Left ventricle myocardium inferior (tissue), 1 donor: ENCODE measurements around the gene NT5DC2. TPM values are rescaled to one million over a fixed set of nuclear protein-coding genes. Genes with fewer than 3 reads are reported as not detected.

ENCODE experiments used
- DNase-seq: peaks from one replicate; pipeline ENCODE4 v3.0.0-alpha.2; 2020
- H3K27ac ChIP-seq: fragments of 200-600 bp; replicated peaks from 2 replicates; pipeline ENCODE4 v1.8.0; 2021
- H3K27me3 ChIP-seq: fragments of 200-600 bp; 2 replicates; pipeline ENCODE4 v1.8.0; 2021; ENCODE audit warnings: low read depth
- H3K36me3 ChIP-seq: fragments of 200-600 bp; 2 replicates; pipeline ENCODE4 v1.8.0; 2021
- H3K4me1 ChIP-seq: fragments of 200-600 bp; 2 replicates; pipeline ENCODE4 v1.8.0; 2021
- H3K4me3 ChIP-seq: fragments of 200-600 bp; 2 replicates; pipeline ENCODE4 v1.8.0; 2021; ENCODE audit warnings: mild to moderate bottlenecking, moderate library complexity
- H3K9me3 ChIP-seq: fragments of 200-600 bp; replicated peaks from 2 replicates; pipeline ENCODE4 v1.8.0; 2021
- intact Hi-C: fragments of 100-400 bp; cut with micrococcal nuclease; formaldehyde crosslinking; loops from one replicate; pipeline ENCODE4 v1.11.0; 2022
- total RNA-seq: library from RNA; stranded (reverse); fragmentation: NEBNext Ultra II Directional; extraction: Animal tissue kit (Norgen Biotek cat#: 25700); gene quantifications from one replicate; pipeline ENCODE4 v1.2.1, GENCODE V29; 2021
- TF ChIP-seq, protein P1 (sequence below): fragments of 200-600 bp; IDR thresholded peaks from 2 replicates; pipeline ENCODE4 v1.8.0; 2021; ENCODE audit warnings: antibody characterized with exemption, mild to moderate bottlenecking, borderline replicate concordance
- donor health status: DM: no; HTN: yes; CAD: no; lungs with severe emphysema.

Gene NT5DC2
- total RNA-seq, 1 donor from 2014 or later: 69.3 TPM

DNA sequence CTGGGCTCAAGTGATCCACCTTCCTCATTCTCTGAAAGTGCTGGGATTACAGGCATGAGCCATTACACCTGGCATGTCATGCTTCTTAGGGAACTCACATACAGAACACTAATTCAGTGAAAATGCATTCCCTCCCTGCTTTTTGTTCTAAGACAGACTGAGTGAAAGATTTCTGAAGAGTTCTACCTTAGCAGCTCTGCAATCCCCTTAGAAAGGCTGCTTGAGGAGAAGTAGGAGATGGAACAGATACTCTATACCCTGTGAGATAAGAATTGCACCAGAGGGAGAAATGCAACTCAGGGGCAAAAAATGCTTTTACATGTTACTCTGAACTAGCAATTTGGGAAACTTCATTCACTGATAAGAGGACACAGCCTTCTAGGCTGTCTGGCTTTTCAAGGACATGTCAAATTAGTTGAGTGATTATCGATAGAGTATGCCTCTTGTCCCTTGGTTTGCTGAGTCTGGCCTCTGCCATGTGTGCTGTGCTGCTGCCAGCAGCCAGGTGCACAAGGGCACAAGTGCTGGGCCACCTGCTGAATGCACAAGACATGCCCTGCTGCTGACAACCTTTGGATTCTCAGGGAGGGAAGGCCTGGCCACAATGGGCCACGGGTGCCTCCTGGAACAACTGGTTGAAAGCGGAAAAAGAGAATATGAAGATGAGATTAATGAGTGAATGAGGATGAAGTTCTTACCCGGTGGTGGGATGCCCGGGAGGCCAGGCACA is 20.5 kb upstream of the NT5DC2 start:
- TF ChIP-seq, protein P1, sequence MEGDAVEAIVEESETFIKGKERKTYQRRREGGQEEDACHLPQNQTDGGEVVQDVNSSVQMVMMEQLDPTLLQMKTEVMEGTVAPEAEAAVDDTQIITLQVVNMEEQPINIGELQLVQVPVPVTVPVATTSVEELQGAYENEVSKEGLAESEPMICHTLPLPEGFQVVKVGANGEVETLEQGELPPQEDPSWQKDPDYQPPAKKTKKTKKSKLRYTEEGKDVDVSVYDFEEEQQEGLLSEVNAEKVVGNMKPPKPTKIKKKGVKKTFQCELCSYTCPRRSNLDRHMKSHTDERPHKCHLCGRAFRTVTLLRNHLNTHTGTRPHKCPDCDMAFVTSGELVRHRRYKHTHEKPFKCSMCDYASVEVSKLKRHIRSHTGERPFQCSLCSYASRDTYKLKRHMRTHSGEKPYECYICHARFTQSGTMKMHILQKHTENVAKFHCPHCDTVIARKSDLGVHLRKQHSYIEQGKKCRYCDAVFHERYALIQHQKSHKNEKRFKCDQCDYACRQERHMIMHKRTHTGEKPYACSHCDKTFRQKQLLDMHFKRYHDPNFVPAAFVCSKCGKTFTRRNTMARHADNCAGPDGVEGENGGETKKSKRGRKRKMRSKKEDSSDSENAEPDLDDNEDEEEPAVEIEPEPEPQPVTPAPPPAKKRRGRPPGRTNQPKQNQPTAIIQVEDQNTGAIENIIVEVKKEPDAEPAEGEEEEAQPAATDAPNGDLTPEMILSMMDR: no peak
- H3K27ac ChIP-seq: no peak overlapping the region
- H3K4me3 ChIP-seq: no peak overlapping the region
- peaks cover 56% of the 10 kb centered on the region for H3K4me1 ChIP-seq
- H3K36me3 ChIP-seq: peaks cover 68% of the 10 kb centered on the region
- intact Hi-C loops: no loop called here
- H3K9me3 ChIP-seq: no peaks in the 10 kb centered on the region
- DNase-seq: no peak
- no peaks in the 10 kb centered on the region for H3K27me3 ChIP-seq

DNA sequence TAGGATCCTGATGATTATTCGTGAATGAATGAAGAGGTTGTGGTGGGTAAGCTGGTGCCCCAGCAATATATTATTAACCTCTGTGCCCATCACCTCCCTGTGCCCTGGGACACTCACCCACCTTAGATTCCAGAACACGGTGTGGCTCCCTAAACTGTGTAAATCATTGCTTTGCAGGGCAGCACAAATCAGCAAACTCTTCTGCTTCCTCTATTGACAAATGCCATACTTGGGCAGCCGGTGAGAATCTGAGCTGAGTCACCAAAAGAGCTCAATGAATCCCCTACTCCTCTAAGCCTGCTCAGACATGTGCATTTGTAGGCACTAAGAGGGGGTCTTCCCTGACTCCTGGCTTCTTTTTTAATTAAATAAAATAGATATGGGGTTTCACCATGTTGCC is 18.4 kb upstream of the NT5DC2 start:
- Histone ChIP-seq H3K4me3 (no peak overlapping the region), H3K9me3 (no peaks in the 10 kb centered on the region), H3K27me3 (no peaks in the 10 kb centered on the region), H3K36me3 (peaks cover 69% of the 10 kb centered on the region), H3K27ac (peak overlapping the region; percentile 38), H3K4me1 (peaks cover 59% of the 10 kb centered on the region)
- TF ChIP-seq, protein P1: no peak
- intact Hi-C loops: no loop called here
- no peak for DNase-seq

DNA sequence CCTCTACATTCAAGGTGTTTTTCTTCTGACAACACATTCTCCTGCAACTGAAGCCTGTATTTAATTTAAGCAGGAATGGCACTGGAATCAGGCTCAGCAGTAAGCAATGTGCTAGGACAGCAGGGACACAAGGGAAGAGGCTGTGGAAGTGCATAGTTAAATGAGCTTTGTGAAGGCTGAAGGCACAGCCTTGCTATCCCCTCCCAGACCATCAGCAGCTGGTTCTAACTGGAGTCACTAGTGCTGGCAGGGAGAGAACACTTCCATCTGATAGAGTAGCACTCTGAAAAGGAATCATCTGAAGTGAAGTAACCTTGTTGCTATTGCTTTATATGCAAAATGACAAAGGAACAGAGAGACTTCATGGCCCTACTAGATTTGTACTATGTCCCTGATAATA is 17.5 kb upstream of the NT5DC2 start:
- TF ChIP-seq, protein P1: no peak
- no peak for DNase-seq

DNA sequence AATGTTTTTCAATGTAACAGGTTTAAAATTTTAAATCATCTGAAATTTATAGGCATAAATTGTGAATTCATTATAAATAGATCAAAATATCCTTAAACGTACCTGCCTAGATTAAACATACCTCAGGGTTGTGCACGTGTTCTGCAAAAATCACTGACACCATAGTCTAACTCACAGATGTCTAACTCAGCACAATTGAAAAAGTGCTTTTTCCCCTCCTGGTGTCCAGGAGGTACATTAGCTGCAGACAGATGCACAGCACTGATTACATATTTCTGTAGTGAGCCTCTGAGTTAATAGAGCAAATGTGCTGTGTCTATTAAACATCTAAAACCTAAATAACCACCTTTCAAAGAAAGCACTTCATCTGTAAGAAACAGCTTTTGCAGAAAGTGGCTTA is 13.5 kb upstream of the NT5DC2 start:
- no peaks in the 10 kb centered on the region for H3K9me3 ChIP-seq
- no peak overlapping the region for H3K27ac ChIP-seq
- intact Hi-C loops: loop anchor here (10.0 kb wide), 1 partner anchor 72 kb away; no protein-coding TSS in a partner anchor
- no peaks in the 10 kb centered on the region for H3K27me3 ChIP-seq
- peaks cover 75% of the 10 kb centered on the region for H3K36me3 ChIP-seq
- DNase-seq: no peak
- H3K4me3 ChIP-seq: no peak overlapping the region
- peaks cover 59% of the 10 kb centered on the region for H3K4me1 ChIP-seq
- TF ChIP-seq, protein P1: no peak

More for the DNA sequence above, 17.5 kb upstream of the NT5DC2 start:
- H3K4me1 ChIP-seq: peaks cover 55% of the 10 kb centered on the region
- peaks cover 74% of the 10 kb centered on the region for H3K36me3 ChIP-seq
- peak overlapping the region; percentile 38 for H3K27ac ChIP-seq
- intact Hi-C loops: no loop called here
- H3K27me3 ChIP-seq: no peaks in the 10 kb centered on the region
- no peaks in the 10 kb centered on the region for H3K9me3 ChIP-seq
- H3K4me3 ChIP-seq: no peak overlapping the region

DNA sequence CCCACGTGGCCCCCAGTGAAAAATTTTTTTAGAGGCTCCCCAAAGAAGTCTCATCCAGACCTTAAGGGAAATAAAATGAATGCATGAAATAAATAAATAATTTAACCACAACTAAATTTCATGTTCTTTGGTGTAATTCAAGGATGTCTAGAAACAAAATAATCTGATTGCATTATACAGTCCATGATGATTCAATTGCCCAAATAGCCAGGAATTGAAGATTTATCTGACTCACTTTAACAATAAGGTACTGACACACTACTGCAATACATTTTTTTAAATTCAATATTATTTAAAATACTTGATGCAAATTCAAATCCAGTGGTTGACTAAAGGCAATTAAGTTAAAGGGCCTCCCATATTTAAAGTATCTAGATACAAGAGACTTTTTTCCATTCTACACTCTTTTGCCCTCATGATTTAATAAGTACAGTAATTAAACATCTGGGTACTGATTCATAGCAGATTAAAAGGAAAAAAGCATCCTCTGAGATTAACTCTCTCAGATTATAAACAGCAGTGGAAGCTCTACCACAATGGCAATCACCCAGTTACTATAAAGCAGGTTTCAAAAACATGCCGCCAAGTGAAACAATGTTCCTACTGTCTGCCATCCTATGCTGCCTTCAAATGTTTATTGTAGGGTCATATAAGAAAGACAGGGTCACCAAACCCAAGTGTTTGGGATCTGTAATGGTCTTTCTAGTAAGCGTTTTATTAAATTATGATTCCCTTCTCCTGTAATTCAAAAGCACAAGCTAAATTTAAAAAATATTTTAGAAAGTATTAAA is 12.6 kb upstream of the NT5DC2 start:
- TF ChIP-seq, protein P1: no peak
- DNase-seq: no peak
- peaks cover 56% of the 10 kb centered on the region for H3K4me1 ChIP-seq
- intact Hi-C loops: loop anchor here (10.0 kb wide), 1 partner anchor 72 kb away; no protein-coding TSS in a partner anchor
- H3K9me3 ChIP-seq: no peaks in the 10 kb centered on the region
- peaks cover 82% of the 10 kb centered on the region for H3K36me3 ChIP-seq
- no peak overlapping the region for H3K27ac ChIP-seq
- no peak overlapping the region for H3K4me3 ChIP-seq
- no peaks in the 10 kb centered on the region for H3K27me3 ChIP-seq
